ENCODE results near the gene LTA4H.

DNA sequence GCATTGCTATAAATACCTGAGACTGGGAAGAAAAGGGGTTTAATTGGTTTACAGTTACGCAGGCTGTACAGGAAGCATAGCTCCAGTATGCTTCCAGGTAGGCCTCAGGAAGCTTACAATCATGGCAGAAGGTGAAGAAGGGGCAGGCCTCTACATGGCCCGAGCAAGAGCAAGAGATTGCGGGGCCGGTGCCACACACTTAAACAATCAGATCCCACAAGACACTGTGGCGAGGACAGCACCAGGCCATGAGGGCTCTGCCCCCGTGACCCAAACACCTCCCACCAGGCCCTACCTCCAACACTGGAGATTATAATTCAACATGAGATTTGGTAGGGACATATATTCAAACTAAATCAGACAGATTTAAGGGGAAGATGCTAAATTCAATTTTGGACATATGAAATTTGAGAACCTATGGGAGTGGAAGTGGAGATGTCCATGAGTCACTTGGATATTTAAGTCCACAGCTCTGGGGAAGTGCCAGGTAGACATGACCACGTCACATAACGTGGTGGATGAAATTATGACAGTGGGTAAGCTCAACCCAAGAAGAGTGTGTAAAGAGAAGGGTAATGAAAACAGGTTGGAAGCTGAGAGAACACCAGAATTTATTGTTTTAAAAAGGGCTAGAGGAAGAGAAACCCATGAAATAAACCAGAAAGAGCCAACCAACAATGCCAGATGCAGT is 1.5 kb upstream of the LTA4H start:
- TF ChIP-seq, protein P1, sequence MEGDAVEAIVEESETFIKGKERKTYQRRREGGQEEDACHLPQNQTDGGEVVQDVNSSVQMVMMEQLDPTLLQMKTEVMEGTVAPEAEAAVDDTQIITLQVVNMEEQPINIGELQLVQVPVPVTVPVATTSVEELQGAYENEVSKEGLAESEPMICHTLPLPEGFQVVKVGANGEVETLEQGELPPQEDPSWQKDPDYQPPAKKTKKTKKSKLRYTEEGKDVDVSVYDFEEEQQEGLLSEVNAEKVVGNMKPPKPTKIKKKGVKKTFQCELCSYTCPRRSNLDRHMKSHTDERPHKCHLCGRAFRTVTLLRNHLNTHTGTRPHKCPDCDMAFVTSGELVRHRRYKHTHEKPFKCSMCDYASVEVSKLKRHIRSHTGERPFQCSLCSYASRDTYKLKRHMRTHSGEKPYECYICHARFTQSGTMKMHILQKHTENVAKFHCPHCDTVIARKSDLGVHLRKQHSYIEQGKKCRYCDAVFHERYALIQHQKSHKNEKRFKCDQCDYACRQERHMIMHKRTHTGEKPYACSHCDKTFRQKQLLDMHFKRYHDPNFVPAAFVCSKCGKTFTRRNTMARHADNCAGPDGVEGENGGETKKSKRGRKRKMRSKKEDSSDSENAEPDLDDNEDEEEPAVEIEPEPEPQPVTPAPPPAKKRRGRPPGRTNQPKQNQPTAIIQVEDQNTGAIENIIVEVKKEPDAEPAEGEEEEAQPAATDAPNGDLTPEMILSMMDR (conservative IDR thresholded peaks at IDR 0.05; ENCODE audit: low read depth, low read length): no peak
- TF ChIP-seq, protein P2, sequence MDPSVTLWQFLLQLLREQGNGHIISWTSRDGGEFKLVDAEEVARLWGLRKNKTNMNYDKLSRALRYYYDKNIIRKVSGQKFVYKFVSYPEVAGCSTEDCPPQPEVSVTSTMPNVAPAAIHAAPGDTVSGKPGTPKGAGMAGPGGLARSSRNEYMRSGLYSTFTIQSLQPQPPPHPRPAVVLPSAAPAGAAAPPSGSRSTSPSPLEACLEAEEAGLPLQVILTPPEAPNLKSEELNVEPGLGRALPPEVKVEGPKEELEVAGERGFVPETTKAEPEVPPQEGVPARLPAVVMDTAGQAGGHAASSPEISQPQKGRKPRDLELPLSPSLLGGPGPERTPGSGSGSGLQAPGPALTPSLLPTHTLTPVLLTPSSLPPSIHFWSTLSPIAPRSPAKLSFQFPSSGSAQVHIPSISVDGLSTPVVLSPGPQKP (IDR thresholded peaks at IDR 0.05; ENCODE audit: borderline replicate concordance, low read depth, low read length): no peak
- TF ChIP-seq POLR2A (IDR thresholded peaks at IDR 0.05; ENCODE audit: low read depth, low read length) (no peak), RAD21 (IDR thresholded peaks at IDR 0.05; ENCODE audit: low read length) (no peak)

All from IMR-90 (cell line).